HL-60/S4 treated with phorbol 12-myristate 13-acetate at 8.2 ng/mL for 4 days and 3 days (cell line): ENCODE results near the gene USP3.
"Not testable (repeated sequence)": the region's sequence is repeated elsewhere in the genome, so short reads cannot be mapped to it uniquely, and the experiment has no call there.

Experiments used
- in situ Hi-C: fragments of 300-500 bp; cut with MboI; formaldehyde crosslinking; loops from 2 replicates; pipeline ENCODE4 v1.15.0; 2022; ENCODE audit warnings: low sequenced_read_pairs

The USP3 gene

DNA sequence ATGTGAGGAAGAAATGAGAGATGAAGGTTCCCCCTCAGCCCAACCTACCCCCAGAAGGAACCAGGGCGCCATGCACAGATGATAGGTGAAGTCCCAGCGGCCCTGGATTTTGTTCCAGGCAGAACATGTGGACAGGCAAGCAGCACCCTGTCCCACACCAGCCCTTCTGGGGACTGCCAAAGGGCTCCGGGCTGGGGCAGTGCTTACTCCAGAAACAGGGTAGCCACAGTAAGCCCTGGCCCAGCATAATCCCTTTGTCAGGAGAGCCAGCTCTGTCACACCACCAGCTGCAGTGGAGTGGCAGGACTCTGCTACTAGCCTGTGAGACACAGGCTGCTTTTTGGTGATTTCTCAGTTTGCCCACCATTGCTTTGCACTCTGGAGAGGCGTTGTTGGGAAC is 99.1 kb downstream of the USP3 start:
- in situ Hi-C loops = no loop called here

DNA sequence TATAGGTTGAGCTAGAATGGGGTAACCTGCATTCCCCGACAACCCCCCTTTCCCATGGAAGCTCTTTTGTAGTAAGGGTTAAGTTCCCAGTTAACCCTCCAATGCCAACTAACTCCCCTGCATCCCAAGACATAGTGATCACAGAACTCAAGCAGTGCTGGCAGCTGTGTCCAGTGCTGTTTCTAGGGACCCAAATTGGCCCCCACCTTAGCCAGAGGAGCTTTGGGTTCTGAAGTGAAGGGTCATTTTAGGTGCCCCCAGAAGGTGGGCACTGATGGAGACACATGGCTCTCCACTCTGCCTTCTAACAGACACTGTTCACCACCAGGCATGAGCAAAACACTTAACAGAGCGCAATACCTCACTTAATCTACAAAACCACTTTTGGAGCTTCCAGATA is 99.9 kb downstream of the USP3 start:
- in situ Hi-C loops = no loop called here

DNA sequence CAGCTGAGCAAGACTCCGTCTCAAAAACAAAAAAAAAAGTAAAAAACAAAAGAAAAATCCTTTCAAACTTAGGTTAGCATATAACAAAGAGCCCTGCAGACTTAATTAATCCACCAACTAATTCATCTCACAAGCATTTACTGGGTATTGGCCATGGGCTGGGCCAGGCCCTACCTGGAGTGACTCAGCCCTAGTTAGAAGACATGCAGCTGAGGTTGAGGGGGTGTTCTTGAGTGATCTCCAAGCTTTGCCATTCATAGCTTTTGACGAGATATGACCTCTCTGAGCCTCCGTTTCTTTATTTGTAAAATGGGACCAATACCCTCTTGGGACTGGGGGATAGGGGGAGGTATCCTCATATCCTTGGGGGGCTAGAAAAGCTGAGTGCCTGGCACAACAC is 100.6 kb downstream of the USP3 start:
- in situ Hi-C loops = no loop called here

DNA sequence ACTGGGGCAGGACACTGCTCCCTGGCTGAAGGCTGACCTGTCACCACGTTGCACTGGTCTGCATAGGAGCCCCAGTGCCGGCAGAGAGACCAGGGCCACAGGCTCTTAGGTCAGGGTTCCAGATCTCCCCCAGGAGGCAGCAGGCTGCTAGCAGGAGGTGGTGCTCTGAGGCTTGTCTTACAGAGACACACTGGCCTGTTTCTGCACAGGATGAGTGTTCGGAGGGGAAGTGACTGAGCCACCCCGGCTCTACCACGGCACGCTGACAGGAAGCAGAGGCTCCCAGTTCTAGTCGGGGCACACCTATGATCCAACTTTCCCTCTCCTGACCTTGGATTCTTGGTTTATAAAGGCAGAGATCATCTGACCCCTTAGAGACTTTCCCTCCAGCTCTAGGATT is 101.4 kb downstream of the USP3 start:
- in situ Hi-C loops = no loop called here

DNA sequence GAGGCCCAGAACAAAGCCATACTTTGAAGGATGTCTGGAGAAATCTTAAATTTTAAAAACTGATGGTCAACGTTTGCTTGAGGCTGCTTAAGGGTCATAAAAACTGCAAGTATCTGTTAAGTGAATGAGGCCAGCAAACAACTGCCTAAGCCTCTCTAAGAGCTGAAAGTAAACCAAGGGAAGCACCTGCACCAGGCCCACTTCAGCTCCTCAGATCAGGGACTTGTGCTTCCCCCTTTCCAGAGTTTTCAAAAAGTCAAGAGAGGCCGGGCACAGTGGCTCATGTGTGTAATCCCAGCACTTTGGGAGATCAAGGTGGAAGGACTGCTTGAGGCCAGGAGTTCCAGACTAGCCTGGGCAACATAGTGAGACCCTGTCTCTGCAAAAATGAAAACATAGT is 101.9 kb downstream of the USP3 start:
- in situ Hi-C loops = no loop called here

DNA sequence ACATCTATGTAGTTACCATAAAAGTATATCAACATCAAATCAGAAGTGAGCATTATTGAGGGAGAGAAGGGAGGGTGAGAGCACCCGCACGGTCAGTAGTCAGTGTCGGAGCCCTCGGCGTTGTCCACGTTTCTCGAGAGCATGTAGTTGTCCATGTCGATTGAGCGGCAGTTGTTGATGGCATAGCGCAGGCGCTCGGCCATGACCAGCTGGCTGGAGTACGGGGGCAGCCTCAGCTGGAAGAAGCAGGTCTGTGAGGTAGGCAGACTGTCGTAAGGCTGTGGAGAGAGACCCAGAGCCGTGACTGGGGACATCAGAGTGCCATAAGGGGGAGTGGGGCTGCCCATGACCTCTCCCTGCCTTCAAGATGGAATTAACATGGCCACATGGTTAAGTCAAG is 104.6 kb downstream of the USP3 start:
- in situ Hi-C loops = no loop called here

DNA sequence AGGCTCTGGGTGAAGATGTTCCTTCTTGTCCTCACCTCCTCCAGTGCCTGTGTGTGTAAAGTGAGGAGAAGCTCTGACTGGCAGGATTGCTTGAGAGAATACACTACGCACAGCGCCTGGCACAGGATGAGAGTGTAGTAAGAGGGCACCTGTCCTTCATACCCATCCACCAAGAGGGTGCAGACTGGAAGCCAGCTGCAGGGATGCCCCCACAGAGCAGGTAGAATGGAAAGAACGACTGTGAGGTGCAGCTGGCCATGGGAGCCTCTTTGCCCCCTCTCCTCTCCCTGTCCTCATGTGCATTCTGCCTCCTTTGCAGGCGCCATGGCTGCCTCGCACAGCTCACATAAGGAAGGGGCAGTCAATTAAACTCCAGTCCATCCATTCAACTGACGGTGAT is 105.1 kb downstream of the USP3 start:
- in situ Hi-C loops = no loop called here

DNA sequence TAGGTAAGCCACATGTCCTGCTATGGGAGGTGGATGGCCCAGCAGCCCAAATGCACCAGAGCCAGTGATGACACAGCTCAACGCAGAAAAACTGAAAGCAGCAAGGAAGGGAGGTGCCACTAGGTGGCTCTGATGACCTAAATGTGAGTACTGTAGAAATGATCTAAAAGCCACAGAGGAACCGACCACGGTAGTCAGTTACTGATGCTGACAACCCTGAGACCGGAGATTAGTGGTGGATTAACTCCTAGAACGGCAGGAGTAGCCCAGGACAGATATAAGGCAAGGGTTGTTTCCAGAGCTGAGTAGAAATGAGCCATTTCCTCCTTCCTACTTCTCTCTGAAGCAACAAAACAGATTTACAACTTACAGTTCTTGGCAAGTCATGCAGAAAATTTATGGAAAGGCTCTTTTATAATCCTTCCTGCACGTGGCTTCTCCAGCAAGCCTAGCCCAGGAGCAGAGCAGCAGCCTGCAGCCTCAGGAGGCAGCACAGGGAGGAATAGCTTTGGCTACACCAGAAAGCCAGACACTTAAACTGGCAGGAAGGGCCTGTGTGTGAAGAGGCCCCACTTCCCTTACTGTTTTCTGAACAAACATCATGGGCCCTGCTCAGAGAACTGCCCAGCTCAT is 105.9 kb downstream of the USP3 start:
- in situ Hi-C loops = no loop called here

DNA sequence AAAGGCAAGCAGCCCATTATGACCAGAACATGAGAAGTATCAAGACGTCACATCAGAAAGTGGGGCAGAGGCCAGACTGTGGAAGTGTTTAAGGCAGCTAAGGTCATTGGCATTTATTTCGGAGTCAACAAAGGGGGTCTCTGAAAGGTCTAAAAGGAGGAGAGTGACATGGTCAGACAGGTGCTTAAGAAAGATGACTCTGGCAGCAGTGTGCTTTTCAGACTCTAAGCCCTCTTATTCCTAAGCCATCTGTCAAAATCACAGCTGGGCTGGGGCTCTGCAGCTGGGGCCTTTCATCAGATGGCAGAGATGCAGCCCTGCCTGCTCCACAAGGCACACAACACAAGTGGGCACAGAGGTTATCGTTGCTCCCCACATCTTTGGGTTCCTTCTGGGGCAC is 106.8 kb downstream of the USP3 start:
- in situ Hi-C loops = no loop called here

DNA sequence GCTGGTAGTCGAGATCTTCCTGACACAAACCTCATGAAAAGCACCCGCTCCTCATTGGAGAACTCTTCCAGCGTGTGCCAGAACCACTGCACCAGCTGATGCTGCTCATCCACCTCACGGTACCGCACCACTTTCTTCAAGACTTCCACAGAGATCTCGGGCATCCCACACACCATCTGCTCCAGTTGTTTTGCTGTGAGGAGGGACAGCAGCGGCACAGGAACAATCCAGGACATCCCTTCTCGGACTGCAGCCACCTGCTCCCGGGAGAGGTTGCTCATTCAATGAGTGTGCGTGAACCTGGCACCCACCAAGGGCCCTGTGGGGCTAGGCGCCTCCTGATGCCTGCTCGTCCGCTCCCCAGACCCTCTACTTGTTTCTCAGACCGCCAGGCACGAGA is 107.9 kb downstream of the USP3 start:
- in situ Hi-C loops = no loop called here

DNA sequence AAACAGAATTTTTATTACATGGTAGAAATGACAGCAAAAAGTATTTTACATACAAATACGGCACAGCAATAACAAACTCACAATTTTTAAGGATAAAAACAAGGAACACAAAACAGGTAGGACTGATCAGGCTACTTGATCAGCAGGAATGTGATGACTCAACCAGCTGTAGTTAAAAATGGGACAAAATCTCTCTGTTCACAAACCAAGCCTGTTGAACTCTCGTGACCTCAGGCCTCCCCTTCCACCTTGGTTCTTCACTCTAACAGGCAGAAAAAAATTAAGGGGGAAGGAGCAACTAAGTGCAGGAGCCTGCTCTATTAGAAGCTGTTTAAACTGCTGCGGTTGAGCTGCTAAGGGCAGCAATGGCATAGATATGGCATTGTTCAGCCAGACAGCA is 111.5 kb downstream of the USP3 start:
- in situ Hi-C loops = no loop called here

DNA sequence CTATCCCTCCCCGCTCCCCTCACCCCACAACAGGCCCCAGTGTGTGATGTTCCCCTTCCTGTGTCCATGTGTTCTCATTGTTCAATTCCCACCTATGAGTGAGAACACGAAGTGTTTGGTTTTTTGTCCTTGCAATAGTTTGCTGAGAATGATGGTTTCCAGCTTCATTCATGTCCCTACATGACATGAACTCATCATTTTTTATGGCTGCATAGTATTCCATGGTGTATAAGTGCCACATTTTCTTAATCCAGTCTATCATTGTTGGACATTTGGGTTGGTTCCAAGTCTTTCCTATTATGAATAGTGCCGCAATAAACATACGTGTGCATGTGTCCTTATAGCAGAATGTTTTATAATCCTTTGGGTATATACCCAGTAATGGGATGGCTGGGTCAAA is 112.8 kb downstream of the USP3 start:
- in situ Hi-C loops = not testable (repeated sequence)

DNA sequence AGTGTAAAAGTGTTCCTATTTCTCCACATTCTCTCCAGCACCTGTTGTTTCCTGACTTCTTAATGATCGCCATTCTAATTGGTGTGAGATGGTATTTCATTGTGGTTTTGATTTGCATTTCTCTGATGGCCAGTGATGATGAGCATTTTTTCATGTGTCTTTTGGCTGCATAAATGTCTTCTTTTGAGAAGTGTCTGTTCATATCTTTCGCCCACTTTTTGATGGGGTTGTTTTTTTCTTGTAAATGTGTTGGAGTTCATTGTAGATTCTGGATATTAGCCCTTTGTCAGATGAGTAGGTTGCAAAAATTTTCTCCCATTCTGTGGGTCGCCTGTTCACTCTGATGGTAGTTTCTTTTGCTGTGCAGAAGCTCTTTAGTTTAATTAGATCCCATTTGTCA is 113.2 kb downstream of the USP3 start:
- in situ Hi-C loops = not testable (repeated sequence)

DNA sequence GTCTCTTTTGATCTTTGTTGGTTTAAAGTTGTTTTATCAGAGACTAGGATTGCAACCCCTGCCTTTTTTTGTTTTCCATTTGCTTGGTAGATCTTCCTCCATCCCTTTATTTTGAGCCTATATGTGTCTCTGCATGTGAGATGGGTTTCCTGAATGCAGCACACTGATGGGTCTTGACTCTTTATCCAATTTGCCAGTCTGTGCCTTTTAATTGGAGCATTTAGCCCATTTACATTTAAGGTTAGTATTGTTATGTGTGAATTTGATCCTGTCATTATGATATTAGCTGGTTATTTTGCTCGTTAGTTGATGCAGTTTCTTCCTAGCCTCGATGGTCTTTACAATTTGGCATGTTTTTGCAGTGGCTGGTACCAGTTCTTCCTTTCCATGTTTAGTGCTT is 116.4 kb downstream of the USP3 start:
- in situ Hi-C loops = not testable (repeated sequence)

DNA sequence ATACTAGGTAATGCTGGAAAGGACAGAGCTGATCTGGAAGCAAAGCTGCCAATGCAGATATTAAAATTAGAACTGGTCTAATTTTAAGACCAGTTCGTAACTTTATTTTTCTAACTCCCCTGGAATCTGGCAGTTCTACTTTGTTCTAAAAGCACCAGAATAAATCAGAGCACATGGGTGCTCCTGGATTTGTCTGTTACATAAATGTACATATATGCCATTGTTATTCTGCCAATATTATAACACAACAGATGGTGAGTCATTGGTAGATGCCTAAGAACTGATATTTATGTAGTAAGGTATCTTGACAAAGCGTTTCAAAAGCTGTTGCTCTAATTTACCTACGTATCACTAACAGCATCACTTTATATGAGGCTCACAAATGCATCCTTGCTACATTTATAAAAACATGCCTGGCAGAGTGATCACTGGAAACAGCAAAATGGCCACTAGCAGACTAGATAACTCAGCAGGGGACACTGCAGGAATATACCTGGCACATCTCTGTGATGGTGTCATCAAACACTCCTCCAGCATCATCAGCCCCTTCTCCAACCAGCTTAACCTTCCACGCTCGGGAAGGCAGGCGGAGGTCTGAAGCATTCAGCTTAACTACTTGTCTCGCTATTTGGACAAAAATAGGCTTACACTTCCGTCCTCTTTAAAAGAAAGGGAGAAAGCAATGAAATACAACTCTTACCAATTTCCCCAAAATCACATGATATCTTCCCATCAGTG is 119.0 kb downstream of the USP3 start:
- in situ Hi-C loops = no loop called here

DNA sequence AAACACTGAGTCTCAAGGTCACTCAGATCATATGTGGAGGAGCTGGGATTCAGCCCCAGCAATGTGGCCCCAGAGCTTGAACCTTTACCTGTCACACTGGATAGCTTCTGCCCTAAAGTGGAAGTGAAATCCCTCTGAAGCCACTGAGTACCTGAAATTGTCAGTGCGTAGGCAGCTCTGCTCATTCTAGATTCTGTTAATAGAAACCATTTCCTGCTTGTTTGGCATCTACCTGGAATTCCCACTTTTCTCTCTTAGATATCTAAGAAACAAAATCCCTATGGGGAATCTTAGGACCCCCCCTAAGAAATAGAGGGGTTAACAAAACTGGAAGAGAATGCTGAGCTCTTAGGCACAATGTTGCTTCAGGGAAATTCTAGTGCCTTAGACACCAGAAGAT is 122.6 kb downstream of the USP3 start:
- in situ Hi-C loops = no loop called here

DNA sequence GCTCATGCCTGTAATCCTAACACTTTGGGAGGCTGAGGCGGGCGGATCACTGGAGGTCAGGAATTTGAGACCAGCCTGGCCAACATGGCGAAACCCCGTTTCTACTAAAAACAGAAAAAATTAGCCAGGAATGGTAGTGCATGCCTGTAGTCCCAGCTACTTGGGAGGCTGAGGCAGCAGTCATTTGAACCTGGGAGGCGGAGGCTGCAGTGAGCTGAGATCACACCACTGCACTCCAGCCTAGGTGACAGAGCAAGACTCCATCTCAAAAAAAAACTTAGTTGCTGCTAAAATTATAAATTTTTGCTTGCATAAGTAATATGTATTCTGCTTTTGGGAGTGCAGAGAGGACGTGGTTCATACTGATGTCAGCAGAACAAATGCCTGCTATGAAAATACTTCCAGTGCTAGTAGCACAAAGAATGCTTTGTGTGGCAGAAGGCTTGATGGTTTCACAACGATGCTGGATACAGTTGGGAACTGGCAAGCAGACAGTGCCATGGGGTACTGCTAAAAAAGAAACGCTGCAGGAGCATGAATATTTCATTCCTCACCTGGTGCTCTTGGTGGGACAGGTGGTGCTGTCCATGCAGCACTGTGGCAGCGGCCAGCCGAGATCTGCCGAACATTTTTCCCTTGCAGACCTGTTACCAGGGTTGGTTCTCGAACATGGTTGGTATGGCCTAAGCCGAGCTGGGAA is 123.9 kb downstream of the USP3 start:
- in situ Hi-C loops = no loop called here

DNA sequence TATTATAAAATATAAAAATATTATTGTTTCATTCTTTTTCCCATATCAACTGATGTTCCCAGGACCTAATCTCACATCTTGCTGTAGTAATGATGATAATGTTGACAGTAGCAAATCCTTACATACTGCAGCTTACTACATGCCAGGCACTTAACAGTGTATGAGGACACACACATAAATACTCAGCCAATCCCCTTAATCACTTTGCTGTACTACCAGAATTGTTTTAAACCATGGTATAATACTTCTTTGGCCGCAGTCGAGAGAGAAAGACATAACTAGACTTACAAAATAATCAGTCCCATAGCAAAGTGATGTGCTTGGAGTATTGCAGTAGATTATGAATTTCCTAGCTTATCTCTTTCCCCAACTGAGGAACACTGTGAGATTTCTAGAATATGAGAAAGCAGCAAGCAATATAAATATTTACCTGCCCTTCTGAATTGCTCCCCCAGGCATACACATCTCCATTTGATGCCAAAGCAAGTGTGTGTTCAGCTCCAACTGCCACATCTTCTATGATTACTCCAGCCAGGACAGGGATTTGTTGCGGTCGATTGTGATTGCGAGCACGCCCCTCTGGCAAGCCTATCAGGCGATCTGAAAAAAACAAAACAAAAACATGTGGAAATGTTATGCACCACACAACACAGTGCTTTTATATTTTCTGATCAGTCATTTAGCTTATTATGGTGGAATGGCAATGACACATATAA is 125.8 kb downstream of the USP3 start:
- in situ Hi-C loops = no loop called here

DNA sequence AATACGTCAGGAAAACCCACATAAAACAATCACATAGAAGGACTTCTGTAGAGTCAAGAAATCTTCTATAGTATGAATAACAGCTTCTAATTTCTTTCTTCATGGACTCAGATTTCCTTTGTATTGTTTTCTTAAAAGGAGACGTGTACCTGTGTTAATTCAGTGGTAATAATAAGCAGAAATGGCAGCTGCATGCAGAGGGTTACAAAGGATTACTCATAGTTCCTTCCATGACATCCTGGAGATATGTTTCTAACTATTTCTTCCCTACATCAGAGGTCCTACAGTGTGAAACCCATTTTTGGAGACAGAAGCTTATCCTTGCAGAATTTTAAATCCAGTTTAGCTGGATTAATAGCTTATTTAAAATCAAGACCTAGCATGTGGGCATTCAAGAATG is 128.9 kb downstream of the USP3 start:
- in situ Hi-C loops = no loop called here

DNA sequence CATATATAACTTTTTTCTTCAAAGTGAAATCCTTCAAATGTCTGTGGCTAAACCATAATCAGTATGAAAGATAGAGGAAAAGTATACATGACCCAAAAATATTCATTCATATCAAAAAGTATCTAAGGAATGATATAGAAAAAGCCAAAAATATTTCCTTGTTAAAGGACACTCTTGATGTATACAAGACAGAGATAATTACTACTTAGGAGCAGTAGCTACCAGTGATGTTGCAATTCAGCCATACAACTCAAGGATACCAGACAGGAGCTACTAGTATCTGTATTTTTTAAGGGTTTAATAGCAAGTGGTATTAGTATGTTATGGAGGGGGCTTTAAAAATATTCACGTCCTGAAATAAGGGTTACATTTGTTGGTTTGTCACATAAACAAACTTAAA is 129.8 kb downstream of the USP3 start:
- in situ Hi-C loops = no loop called here

DNA sequence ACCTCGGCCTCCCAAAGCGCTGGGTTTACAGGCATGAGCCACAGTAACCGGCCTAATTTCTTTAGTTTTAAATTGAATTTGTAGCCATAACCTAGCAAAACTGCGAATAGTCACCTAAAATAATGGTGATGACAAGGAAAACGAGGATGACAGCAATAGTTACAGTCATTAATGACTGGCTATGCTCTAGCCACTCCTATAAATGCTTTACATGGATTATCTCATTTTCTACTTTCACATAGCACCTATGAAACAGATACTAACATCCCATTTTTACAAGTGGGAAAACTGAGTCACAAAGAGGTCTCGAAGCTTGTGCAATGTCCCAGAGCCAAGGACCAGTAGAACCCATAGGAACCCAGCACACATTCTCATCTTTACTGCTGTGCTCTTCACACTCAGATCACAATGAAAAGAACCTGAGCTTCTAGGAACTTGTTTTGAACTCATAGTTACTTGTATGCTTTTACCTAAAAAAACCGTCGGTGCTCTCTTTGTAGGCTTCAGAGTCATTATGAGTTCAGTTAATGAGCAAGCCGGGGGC is 132.2 kb downstream of the USP3 start:
- in situ Hi-C loops = no loop called here
